Measurements from ENCODE around the gene DLG5.
A peak's percentile ranks its signal among the peaks of the same experiment; 100 is the strongest.
"Not testable (repeated sequence)": the region's sequence is repeated elsewhere in the genome, so short reads cannot be mapped to it uniquely, and the experiment has no call there.

The DLG5 gene

GRCh38 chr10:77789861-77790260 lies 136.7 kb downstream of the DLG5 start:
- DNase-seq: no peak

- no peak for DNase-seq
Observed at GRCh38 chr10:77789016-77789415, 137.5 kb downstream of the DLG5 start.

DNA sequence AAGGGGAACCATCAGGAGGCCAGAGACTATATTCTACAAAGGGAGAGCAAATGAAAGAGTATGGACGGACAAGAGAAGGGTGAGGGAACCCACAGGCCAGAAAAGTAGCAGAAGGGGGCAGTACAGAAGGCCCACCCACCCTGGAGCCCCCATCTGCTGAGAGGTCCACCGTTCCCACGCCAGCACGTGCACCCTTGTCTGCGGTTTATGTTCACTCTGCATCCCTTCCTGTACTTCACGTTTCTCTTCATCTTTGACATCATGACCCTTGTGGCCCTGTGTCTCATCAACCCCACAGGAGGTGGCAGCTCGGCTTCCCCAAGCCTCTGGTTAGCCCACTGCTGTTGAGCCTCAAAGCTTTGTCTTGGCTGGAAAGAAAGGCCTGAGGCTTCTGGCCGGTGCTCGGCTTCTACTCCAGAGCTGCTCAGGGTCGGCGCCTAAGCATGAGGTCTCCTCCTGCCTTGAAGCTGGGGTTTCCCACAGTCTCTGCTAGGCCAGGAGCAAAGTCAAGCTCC lies 138.0 kb downstream of the DLG5 start:
- DNase-seq: no peak

DNA sequence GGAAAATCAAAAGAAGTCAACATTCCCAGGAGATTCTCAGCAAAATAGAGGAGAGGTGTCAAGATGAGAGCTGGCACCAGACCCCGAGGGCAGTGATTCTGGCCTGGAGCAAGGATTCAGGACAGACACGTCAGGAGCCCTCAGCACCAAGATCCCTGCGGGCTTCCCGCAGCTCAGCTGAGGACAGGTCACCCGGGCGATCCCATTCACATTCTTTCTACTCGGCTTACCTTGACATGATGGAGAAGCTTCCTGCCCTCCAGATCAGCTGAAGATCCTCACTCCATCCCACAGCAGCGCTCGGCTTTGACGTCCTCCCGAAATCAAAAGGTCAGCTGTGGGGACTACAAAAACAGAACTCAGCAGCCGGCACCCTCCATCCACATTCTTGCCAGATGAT lies 139.1 kb downstream of the DLG5 start:
- no peak for DNase-seq

DNA sequence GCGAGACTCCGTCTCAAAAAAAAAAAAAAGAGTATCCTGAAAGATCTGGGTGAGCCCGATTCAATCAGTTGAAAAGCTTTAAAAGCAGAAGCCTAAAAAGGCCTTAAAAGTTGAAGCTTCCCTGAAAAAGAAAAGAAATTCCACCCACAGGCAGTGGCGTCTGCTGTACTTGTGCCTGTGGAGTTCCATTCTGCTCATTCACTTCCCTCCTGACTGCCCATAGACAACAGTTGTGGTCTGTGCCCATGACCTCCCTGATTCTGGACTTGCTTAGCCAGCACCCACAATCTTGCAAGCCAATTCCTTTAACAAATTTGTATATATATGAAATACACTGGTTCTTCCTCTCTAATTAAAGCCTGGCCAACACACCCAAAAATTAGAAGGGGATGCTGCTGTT lies 141.7 kb downstream of the DLG5 start:
- no peak for DNase-seq

- no peak for DNase-seq
Observed at GRCh38 chr10:77782328-77783061, 144.1 kb downstream of the DLG5 start.

GRCh38 chr10:77781451-77782327 lies 144.9 kb downstream of the DLG5 start:
- DNase-seq: no peak

DNA sequence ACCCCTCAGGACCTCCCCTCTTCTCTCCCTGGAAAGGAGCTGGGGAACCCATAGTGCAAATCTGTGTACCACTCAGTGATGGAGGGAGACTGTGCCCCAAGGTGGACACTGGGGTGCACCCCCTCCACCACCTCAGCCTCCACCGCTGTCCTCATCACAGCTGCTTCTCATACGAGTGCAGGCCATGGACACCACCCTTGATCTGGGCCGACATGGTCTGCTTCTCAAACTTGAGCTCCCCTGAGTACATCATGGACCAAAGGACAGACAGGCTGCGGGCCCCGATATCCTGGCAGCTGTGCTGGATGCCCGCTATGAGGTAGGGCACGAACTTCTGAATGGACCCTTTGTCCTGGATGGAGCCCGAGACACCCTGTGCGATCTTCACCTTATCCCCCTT lies 146.4 kb downstream of the DLG5 start:
- DNase-seq: no peak

DNA sequence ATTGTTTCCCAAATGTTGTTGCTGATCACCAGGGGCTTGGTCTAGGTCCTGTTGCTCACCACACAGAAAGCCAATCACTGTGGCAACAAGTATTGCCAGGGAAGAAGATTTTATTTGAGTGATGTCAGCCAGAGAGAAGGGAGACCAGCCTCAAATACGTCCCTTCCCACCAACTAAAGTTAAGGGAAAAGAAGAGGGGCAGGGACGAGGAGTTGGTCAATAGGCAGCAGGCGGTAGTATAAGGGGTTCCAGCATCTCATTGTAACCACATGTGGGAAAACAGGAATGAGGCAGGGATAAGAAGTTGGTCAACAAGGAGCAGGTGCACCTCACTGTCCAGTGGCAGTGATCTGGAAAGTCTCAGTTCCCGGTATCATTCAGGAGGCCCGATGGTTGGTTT lies 150.1 kb downstream of the DLG5 start:
- no peak for DNase-seq

DNA sequence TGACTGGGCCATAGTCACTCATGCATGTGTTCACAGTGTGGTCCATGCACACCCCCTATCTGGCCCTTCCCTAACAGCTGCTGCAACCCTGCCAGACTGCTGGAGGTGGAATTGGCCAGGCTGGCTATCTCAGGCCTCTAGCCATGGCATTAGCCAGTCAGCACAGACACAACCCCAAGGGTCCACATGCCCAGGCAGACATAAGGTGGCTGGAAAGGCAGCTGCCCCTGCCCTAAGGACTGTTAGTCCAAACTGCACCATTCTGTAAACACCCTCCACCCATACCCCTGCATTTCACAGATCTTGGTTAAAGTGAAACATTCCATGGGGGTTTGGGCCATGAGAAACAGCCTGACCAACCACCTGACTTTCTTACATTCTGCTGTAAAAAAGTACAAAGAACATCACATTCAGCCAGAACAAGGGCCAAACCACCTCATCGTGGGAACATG lies 151.6 kb downstream of the DLG5 start:
- no peak for DNase-seq

DNA sequence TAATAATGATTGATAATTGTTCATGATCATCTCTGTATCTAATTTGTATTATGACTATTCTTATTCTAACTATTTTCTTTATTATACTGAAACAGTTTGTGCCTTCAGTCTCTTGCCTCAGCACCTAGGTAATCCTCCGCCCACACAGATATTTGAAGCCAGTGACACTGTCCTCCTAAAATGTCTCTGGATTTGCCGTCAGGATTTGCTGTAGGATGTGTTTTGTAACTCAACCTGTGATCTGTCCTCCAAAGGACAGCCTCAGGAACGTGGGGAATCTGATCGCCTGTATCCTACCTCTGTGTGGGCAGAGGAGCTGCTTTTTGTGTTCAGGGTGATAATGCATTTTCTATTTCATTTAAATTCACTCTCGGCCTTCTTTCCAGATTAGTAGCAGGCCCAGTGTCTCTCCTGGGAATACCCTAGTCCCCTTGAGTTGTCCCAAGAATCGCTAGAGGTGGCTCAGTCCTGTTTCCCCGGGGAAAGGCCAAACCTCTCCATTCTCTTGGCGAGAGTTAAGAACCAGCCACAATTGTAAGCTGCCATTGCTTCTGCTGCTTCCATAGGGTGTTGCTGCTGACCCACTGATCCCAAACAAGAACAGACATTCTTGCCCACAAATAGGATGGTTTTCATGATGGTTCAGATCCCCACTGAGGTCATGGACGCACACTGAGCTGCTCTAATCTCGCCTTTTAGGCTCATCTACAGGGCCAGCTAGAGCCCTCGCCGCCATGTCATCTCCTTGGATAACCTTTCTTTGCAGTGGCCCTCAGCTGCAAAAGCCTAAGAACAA lies 152.7 kb downstream of the DLG5 start:
- DNase-seq: no peak

GRCh38 chr10:77772852-77773600 lies 153.5 kb downstream of the DLG5 start:
- DNase-seq: not testable (repeated sequence)

GRCh38 chr10:77771851-77772250 lies 154.7 kb downstream of the DLG5 start:
- no peak for DNase-seq

DNA sequence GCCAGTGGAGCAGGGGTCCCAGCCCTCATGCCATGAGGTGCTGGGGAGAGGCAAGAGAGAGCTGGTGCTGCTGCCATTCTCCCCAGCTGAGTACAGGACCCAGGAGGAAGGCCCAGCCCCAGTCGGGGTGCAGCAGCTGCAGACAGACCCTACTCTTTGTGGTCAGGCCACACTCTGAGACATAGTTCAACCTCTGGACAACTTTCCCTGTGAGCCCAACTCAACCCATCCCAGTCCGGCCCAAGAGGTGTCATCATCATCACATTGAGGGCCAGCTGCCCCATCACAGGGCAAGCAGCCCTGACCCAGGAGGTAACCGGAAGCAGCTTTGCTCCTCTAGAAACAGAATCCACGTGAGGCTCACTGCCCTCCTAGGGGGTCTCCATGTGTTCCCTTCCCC lies 155.1 kb downstream of the DLG5 start:
- no peak for DNase-seq

GRCh38 chr10:77770868-77771175 lies 155.7 kb downstream of the DLG5 start:
- no peak for DNase-seq

DNA sequence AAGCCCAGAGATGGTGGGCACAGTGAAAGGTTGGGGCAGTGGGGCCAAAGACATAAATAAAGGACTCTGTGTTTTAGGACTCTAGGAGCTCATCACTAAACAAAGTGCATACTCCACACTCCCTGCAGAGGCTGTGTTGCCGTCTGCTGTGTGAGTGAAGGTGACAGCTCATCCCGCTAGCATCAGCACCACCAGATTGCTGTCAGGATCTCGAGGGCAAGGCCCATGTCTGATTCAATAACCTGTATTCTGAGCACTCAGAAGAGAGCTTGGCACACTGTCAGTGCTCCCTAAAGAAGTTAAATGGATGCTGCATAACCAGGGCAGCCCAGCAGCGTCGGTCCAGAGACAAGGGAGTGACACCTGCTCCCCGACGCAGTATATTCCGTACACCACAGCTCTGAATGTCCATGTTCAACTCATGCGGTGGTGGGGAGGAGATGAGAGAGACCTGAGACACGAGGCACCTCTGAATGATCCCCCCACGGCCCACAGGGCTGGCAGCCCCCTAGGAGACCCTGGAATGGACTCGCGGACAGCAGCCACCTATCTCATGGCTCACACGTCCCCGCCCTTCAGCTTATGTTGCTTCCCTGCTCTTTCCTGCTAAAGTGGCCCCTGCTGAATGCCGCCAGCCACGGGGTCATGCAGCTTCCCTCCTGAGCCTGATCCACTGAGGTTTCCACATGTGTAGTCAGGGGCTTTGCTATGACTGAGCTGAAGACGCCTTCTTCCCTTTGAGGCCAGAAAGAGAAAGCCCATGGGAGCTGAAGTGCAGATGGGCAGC lies 156.3 kb downstream of the DLG5 start:
- no peak for DNase-seq

DNA sequence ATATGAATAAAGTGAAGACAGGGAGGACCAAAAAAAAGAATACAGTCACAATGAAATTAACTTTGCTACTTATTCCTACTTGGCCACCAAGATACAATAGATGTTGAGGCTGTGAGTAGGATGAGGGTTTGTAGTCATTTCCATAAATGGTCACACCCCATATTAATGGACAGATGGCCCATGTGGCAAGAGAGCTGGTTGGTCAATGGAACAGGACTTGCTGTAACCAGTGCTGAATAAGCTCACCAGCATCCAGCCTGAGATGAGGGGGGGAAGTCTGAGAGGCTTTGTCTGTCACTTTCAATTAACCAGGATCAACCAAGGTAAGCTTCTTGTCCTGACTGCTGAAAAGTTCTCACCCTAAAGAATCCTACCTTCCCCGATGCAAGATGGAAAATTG lies 158.5 kb downstream of the DLG5 start:
- DNase-seq: no peak

GRCh38 chr10:77763453-77764430 lies 162.8 kb downstream of the DLG5 start:
- DNase-seq: peak; percentile 17

DNA sequence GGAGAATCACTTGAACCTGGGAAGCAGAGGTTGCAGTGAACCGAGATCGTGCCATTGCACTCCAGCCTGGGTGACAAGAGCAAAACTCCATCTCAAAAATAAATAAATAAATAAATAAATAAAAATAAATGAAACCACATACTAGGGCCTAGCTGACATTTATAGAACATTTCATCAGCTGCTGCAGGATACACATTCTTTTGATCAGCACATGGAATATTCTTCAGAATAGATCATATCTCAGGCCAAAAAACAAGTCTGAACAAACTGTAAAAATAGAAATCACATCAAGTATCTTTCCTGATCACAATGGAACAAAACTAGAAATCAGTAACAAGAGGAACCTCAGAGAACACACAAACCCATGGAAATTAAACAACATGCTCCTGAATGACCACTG lies 168.1 kb downstream of the DLG5 start:
- DNase-seq: not testable (repeated sequence)

All from NCI-H69 (cell line).